Measurements from ENCODE around the gene HSF5.
"Not testable (repeated sequence)": the region's sequence is repeated elsewhere in the genome, so short reads cannot be mapped to it uniquely, and the experiment has no call there.

The HSF5 gene

GRCh38 chr17:58397421-58397820 lies 90.8 kb downstream of the HSF5 start:
- H3K9ac ChIP-seq (ENCODE audit: low read length); H3K4ac ChIP-seq (ENCODE audit: low read depth, low read length); H3K18ac ChIP-seq (ENCODE audit: low read length); H4K12ac ChIP-seq (ENCODE audit: low read depth, low read length); H2BK5ac ChIP-seq (ENCODE audit: low read depth, low read length, poor library complexity); H3K4me1 ChIP-seq (ENCODE audit: control insufficient read depth in 1 of 2, insufficient read depth in 2 of 2, low read length in 2 of 2); H2BK12ac ChIP-seq (ENCODE audit: low read length); H2AK5ac ChIP-seq (ENCODE audit: low read length); H3K23ac ChIP-seq (ENCODE audit: low read length); H2AFZ ChIP-seq (ENCODE audit: insufficient read depth, low read length, poor library complexity); H3K4me2 ChIP-seq (ENCODE audit: low read length); H4K8ac ChIP-seq (ENCODE audit: low read depth, low read length); H3K79me2 ChIP-seq (ENCODE audit: control insufficient read depth, insufficient read depth, low read length, poor library complexity); H3K4me3 ChIP-seq (ENCODE audit: low read depth, low read length); H3K14ac ChIP-seq (ENCODE audit: low read length); H4K91ac ChIP-seq (ENCODE audit: low read depth, low read length); H3K36me3 ChIP-seq (ENCODE audit: control insufficient read depth in 1 of 2, insufficient read depth in 2 of 2, low read length in 2 of 2); H3K27ac ChIP-seq (ENCODE audit: low read depth, low read length); DNase-seq; H2BK120ac ChIP-seq (ENCODE audit: insufficient read depth, low read length, poor library complexity); H3K9me3 ChIP-seq (ENCODE audit: insufficient read depth, low read depth, low read length); H3K79me1 ChIP-seq (ENCODE audit: low read length); H3K27me3 ChIP-seq (ENCODE audit: insufficient read depth, low read length): not testable (repeated sequence)
- WGBS (ENCODE audit: extremely low coverage, insufficient coverage, insufficient read length) = no CpG with 5 or more reads among the region's 5 CpGs

GRCh38 chr17:58396173-58396572 lies 92.0 kb downstream of the HSF5 start:
- H3K4me2 ChIP-seq (ENCODE audit: low read length) = no peak overlapping the region
- no peak overlapping the region for H3K23ac ChIP-seq (ENCODE audit: low read length)
- WGBS (ENCODE audit: extremely low coverage, insufficient coverage, insufficient read length) = no CpG with 5 or more reads among the region's 4 CpGs

GRCh38 chr17:58394534-58395223 lies 93.5 kb downstream of the HSF5 start:
- H3K27me3 ChIP-seq (ENCODE audit: insufficient read depth, low read length) = no peaks in the 10 kb centered on the region
- H3K4ac ChIP-seq (ENCODE audit: low read depth, low read length) = no peak overlapping the region
- H4K91ac ChIP-seq (ENCODE audit: low read depth, low read length) = no peak overlapping the region
- no peak overlapping the region for H3K9ac ChIP-seq (ENCODE audit: low read length)
- H3K79me1 ChIP-seq (ENCODE audit: low read length) = no peaks in the 10 kb centered on the region
- H4K8ac ChIP-seq (ENCODE audit: low read depth, low read length) = no peak overlapping the region
- H2BK12ac ChIP-seq (ENCODE audit: low read length) = no peak overlapping the region
- no peak overlapping the region for H2BK5ac ChIP-seq (ENCODE audit: low read depth, low read length, poor library complexity)
- H3K36me3 ChIP-seq (ENCODE audit: control insufficient read depth in 1 of 2, insufficient read depth in 2 of 2, low read length in 2 of 2) = no peaks in the 10 kb centered on the region
- H3K18ac ChIP-seq (ENCODE audit: low read length) = peak overlapping the region; percentile 37
- no peaks in the 10 kb centered on the region for H3K9me3 ChIP-seq (ENCODE audit: insufficient read depth, low read depth, low read length)
- peaks cover 6 to 7% of the 10 kb centered on the region in 2 experiments for H3K4me1 ChIP-seq (ENCODE audit: control insufficient read depth in 1 of 2, insufficient read depth in 2 of 2, low read length in 2 of 2)
- no peak overlapping the region for H4K12ac ChIP-seq (ENCODE audit: low read depth, low read length)
- no peak overlapping the region for H3K23ac ChIP-seq (ENCODE audit: low read length)
- no peak overlapping the region for H3K14ac ChIP-seq (ENCODE audit: low read length)
- no CpG with 5 or more reads among the region's 3 CpGs for WGBS (ENCODE audit: extremely low coverage, insufficient coverage, insufficient read length)
- H3K4me3 ChIP-seq (ENCODE audit: low read depth, low read length) = no peak overlapping the region
- no peak for DNase-seq
- H3K79me2 ChIP-seq (ENCODE audit: control insufficient read depth, insufficient read depth, low read length, poor library complexity) = no peaks in the 10 kb centered on the region
- no peak overlapping the region for H2AK5ac ChIP-seq (ENCODE audit: low read length)
- no peak overlapping the region for H2AFZ ChIP-seq (ENCODE audit: insufficient read depth, low read length, poor library complexity)
- H3K27ac ChIP-seq (ENCODE audit: low read depth, low read length) = no peak overlapping the region
- no peak overlapping the region for H3K4me2 ChIP-seq (ENCODE audit: low read length)
- H2BK120ac ChIP-seq (ENCODE audit: insufficient read depth, low read length, poor library complexity) = no peak overlapping the region

More at GRCh38 chr17:58396173-58396572, 92.0 kb downstream of the HSF5 start:
- no peaks in the 10 kb centered on the region for H3K79me2 ChIP-seq (ENCODE audit: control insufficient read depth, insufficient read depth, low read length, poor library complexity)
- no peaks in the 10 kb centered on the region for H3K9me3 ChIP-seq (ENCODE audit: insufficient read depth, low read depth, low read length)
- no peak overlapping the region for H3K18ac ChIP-seq (ENCODE audit: low read length)
- H4K8ac ChIP-seq (ENCODE audit: low read depth, low read length) = no peak overlapping the region
- no peak overlapping the region for H3K4ac ChIP-seq (ENCODE audit: low read depth, low read length)
- no peak overlapping the region for H2AFZ ChIP-seq (ENCODE audit: insufficient read depth, low read length, poor library complexity)
- no peak overlapping the region for H2BK5ac ChIP-seq (ENCODE audit: low read depth, low read length, poor library complexity)
- no peak overlapping the region for H3K14ac ChIP-seq (ENCODE audit: low read length)
- no peak overlapping the region for H4K91ac ChIP-seq (ENCODE audit: low read depth, low read length)
- no peak for DNase-seq
- no peak overlapping the region for H3K9ac ChIP-seq (ENCODE audit: low read length)
- no peak overlapping the region for H2BK120ac ChIP-seq (ENCODE audit: insufficient read depth, low read length, poor library complexity)
- no peak overlapping the region for H4K12ac ChIP-seq (ENCODE audit: low read depth, low read length)
- no peak overlapping the region for H2BK12ac ChIP-seq (ENCODE audit: low read length)
- H3K27ac ChIP-seq (ENCODE audit: low read depth, low read length) = no peak overlapping the region
- H3K36me3 ChIP-seq (ENCODE audit: control insufficient read depth in 1 of 2, insufficient read depth in 2 of 2, low read length in 2 of 2) = no peaks in the 10 kb centered on the region
- peaks cover 6 to 7% of the 10 kb centered on the region in 2 experiments for H3K4me1 ChIP-seq (ENCODE audit: control insufficient read depth in 1 of 2, insufficient read depth in 2 of 2, low read length in 2 of 2)
- H3K4me3 ChIP-seq (ENCODE audit: low read depth, low read length) = no peak overlapping the region
- H3K79me1 ChIP-seq (ENCODE audit: low read length) = no peaks in the 10 kb centered on the region
- H3K27me3 ChIP-seq (ENCODE audit: insufficient read depth, low read length) = no peaks in the 10 kb centered on the region
- no peak overlapping the region for H2AK5ac ChIP-seq (ENCODE audit: low read length)

GRCh38 chr17:58391302-58391984 lies 96.8 kb downstream of the HSF5 start:
- WGBS (ENCODE audit: extremely low coverage, insufficient coverage, insufficient read length) = no CpG with 5 or more reads among the region's 10 CpGs
- Histone ChIP-seq H4K8ac (ENCODE audit: low read depth, low read length) (no peak overlapping the region), H3K4ac (ENCODE audit: low read depth, low read length) (no peak overlapping the region), H2BK12ac (ENCODE audit: low read length) (no peak overlapping the region), H3K36me3 (ENCODE audit: control insufficient read depth in 1 of 2, insufficient read depth in 2 of 2, low read length in 2 of 2) (no peaks in the 10 kb centered on the region), H3K4me2 (ENCODE audit: low read length) (no peak overlapping the region), H3K9ac (ENCODE audit: low read length) (no peak overlapping the region), H3K23ac (ENCODE audit: low read length) (no peak overlapping the region), H3K18ac (ENCODE audit: low read length) (no peak overlapping the region), H3K4me1 (ENCODE audit: control insufficient read depth in 1 of 2, insufficient read depth in 2 of 2, low read length in 2 of 2) (peaks cover 6 to 15% of the 10 kb centered on the region in 2 experiments), H2AFZ (ENCODE audit: insufficient read depth, low read length, poor library complexity) (no peak overlapping the region), H3K4me3 (ENCODE audit: low read depth, low read length) (no peak overlapping the region), H4K12ac (ENCODE audit: low read depth, low read length) (no peak overlapping the region), H4K91ac (ENCODE audit: low read depth, low read length) (no peak overlapping the region), H3K27me3 (ENCODE audit: insufficient read depth, low read length) (no peaks in the 10 kb centered on the region), H2AK5ac (ENCODE audit: low read length) (no peak overlapping the region), H2BK120ac (ENCODE audit: insufficient read depth, low read length, poor library complexity) (no peak overlapping the region), H3K27ac (ENCODE audit: low read depth, low read length) (no peak overlapping the region), H3K9me3 (ENCODE audit: insufficient read depth, low read depth, low read length) (no peaks in the 10 kb centered on the region), H3K14ac (ENCODE audit: low read length) (no peak overlapping the region), H2BK5ac (ENCODE audit: low read depth, low read length, poor library complexity) (no peak overlapping the region), H3K79me1 (ENCODE audit: low read length) (no peaks in the 10 kb centered on the region), H3K79me2 (ENCODE audit: control insufficient read depth, insufficient read depth, low read length, poor library complexity) (no peaks in the 10 kb centered on the region)
- no peak for DNase-seq

Measured in trophoblast cell (in vitro differentiated cells and primary cell).